ENCODE measurements around the gene PTPRN2.

Gene PTPRN2

GRCh38 chr7:158576050-158576762, 11.4 kb downstream of the PTPRN2 start:
- DNase-seq (ENCODE audit: low read depth in 2 of 2) = no peak

- no peak for DNase-seq (ENCODE audit: low read depth in 2 of 2)
These were observed 13.2 kb downstream of the PTPRN2 start for GRCh38 chr7:158574308-158575036.

GRCh38 chr7:158573310-158573709, 14.3 kb downstream of the PTPRN2 start:
- DNase-seq (ENCODE audit: low read depth in 2 of 2) = no peak

DNA sequence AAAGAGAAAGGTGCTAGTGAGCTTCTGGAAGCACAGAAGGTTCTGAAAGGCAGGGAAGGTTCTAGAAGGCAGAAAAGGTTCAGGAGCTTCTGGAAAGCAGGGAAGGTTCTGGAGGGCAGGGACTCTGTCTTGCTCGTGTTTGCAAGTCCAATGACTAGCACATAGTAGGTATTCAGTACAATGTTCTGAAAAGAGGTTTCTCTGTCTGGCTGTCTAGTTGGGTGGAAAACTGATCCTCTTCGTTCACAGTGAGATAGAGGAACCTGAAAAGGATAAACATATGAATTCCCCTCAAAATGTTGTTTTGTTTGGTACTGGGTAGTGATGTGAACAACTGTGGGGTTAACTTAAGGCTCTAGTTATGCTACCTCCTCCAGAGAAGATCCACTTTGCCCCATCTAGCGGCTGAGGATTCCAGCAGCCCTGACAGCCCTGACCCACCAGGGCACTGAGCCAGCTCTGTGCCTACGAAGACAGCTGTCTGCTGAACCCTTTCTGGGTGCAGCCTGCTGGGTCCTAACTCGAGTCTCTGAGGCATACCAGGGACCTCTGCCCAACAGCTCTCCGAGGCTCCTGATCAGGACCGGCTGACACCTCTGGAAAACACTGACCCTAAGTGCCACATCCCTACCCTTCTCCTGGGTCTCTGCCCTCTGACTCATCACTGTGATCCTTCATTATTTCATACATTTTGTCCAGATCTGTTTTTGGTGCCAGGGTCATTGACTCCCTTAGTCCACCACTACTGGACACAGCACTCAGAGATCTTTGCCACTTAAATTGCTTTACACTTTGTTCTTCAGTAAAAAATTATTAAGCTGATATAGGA, 15.4 kb downstream of the PTPRN2 start:
- no peak for DNase-seq (ENCODE audit: low read depth in 2 of 2)

DNA sequence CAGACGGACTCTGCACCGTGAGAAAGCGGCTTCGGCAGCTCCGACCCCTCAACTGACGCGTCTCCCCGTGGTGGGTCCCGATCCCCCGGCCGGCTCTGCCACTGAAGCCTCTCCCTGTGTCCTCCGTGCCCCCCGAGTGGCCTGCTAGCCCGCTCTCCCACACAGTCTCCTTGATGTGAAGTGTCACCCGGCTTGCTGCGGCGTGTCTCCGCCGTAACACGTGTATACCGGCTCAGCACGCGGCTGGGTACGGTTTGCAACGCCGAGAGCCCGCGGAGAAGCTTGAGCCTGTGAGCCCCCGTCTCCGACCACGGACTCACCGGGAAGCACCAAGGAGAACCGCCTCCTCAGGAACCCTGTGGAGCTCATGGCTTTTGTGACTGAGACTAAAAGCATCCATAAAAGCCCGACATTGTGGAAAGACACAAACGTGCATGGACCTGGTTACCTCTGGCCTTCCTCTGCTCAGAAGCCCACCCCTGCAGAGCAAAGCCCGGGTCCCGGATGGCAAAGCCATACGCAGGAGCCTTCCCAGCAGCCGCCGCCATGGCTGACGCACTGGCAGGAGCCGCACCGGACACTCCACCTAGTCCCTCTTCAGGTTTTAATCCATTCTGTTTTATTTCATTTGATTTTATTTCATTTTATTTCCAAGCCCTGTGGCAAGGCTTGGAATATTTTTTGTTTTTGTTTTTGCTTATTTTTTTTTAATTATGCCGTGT, 17.0 kb downstream of the PTPRN2 start:
- no peak for DNase-seq (ENCODE audit: low read depth in 2 of 2)

DNA sequence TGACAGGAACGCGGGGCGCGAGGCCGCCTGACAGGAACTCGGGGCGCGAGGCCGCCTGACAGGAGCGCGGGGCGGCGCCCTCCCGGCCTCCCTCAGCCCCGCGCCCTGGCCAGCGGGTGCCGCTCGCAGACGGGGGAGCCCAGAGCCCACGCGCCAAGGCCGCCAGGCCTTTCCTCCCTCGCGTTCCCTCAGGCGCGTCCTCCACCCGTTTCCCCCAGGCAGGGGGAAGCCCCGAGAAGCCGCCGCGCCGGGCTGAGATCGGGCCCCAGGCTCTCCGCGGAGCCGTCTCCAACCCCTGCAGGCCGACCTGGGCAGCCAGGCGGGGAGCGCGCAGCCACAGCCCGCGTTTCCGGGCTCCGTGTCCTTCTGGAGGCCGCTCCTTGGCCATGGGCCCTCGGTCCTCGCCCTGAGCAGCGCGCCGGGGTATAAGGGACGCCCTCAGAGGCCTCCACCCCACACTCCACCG, 17.7 kb downstream of the PTPRN2 start:
- no peak for DNase-seq (ENCODE audit: low read depth in 2 of 2)

DNA sequence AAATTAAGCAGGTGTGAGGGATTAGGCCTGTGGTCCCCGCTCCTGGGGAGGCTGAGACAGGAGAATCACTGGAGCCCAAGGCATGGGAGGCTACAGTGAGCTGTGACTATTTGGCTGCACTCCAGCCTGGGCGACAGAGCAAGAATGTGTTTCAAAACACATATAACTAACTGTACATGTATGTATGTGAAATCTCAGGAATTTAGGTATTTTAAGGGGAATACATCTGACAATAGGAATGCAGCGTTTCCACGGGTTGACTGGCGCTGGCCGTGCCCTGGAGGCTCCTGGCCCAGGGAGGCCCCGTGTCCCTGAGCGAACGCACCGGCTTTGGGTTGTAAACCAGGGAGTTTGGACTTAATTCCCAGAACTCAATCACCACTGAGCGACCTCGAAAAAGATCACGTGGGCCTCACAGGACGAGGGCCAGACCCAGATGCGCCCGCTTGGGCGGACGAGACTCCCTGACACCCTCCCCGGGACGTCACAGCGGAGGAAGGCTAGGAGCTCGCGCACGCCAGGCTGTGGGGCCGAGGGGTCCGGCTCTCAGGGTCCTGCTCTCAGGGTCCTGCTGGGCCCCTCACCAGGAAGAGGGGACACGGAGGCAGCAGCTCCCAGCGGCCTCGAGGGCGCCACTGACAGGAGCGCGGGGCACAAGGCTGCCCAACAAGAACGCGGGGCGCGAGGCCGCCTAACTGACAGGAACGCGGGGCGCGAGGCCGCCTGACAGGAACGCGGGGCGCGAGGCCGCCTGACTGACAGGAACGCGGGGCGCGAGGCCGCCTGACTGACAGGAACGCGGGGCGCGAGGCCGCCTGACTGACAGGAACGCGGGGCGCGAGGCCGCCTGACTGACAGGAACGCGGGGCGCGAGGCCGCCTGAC, 18.4 kb downstream of the PTPRN2 start:
- no peak for DNase-seq (ENCODE audit: low read depth in 2 of 2)

- DNase-seq (ENCODE audit: low read depth in 2 of 2) = no peak
These were observed 20.4 kb downstream of the PTPRN2 start for GRCh38 chr7:158567153-158567603.

- DNase-seq (ENCODE audit: low read depth in 2 of 2) = no peak
These were observed 23.0 kb downstream of the PTPRN2 start for GRCh38 chr7:158564663-158565035.

GRCh38 chr7:158563911-158564662, 23.5 kb downstream of the PTPRN2 start:
- DNase-seq (ENCODE audit: low read depth in 2 of 2) = no peak

- DNase-seq (ENCODE audit: low read depth in 2 of 2) = no peak
These were observed 24.6 kb downstream of the PTPRN2 start for GRCh38 chr7:158563051-158563450.

GRCh38 chr7:158562517-158562916, 25.1 kb downstream of the PTPRN2 start:
- no peak for DNase-seq (ENCODE audit: low read depth in 2 of 2)

GRCh38 chr7:158561659-158562058, 26.0 kb downstream of the PTPRN2 start:
- no peak for DNase-seq (ENCODE audit: low read depth in 2 of 2)

DNA sequence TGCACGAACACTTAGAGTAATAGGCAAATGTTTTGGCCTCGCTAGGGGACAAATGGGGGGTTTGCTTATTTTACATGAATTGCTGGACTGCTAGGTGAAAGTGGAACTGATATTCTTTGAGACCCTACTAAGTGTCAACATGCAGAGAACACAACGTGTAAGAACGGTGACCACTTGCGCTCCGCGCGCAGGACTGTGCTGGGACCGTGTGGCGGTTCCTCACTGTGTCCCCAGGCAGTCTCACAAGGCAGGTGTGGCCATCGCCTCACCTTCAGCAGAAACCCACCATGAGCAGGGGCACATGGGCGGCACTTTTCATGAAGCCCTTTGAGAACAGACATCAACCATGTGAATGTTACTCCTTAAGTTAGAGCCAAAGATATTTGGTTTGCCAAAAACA, 27.2 kb downstream of the PTPRN2 start:
- DNase-seq (ENCODE audit: low read depth in 2 of 2) = no peak

- DNase-seq (ENCODE audit: low read depth in 2 of 2) = no peak
These were observed 28.3 kb downstream of the PTPRN2 start for GRCh38 chr7:158559356-158559755.

DNA sequence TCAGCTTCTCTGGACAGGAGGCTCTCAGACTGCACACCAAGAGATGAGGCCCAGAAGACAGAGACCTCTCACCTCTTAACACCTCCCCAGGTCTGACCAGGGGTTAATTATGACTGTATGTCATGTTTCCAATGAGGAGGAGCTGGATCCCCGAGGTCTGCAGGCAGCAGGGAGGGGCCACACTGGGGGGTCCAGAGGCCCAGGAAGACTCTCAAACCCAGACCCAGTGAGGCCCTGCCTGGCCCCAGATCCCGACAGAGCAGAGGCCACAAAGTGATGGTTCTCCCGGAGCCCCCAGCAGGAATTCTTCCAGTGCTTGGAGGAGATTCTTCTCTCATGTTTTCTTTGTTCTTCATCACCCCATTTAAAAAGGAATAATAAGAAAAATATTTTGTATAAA, 28.8 kb downstream of the PTPRN2 start:
- no peak for DNase-seq (ENCODE audit: low read depth in 2 of 2)

DNA sequence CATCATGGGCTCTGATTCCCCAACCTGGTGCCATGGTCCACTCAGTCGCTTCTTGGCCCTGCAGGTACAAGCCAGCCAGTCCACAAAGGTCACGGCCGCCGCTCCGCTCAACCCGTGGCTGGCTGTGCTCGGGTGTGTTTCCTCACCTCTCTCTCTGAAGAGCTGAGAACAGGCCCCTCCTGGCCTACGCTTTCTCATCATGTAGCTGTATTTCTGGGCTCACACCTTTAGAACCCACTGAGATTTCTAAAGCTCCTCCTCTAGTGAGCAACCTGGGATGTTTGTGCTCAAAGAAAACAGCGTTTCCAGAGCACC, 30.2 kb downstream of the PTPRN2 start:
- no peak for DNase-seq (ENCODE audit: low read depth in 2 of 2)

- no peak for DNase-seq (ENCODE audit: low read depth in 2 of 2)
These were observed 30.7 kb downstream of the PTPRN2 start for GRCh38 chr7:158556721-158557440.

DNA sequence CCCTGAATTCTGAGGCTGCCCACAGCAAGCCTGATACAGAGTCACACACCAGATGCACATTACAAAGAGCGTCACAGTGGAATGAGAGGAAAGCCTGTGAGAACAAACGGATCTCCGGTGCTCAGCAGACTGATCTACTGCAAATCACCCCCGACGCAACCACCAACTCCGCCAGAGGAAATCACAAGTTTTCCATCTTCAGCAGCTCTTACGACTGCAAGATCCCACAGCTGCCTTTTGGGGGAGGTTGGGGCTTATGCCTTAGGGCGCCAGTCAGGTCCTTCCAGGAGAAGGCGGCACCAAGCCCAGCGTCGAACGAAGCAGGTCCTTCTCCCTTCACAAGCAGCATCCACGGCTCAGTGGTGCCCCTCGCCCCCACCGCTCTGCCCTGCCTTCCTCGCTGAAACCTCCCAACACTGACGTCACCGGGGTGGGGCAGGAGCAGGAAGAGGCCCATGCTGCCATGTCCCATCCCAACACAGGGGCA, 32.5 kb downstream of the PTPRN2 start:
- DNase-seq (ENCODE audit: low read depth in 2 of 2) = no peak

Measured in activated CD4-positive, alpha-beta T cell treated with anti-CD3 and anti-CD28 coated beads for 24 hours (primary cell).